Activated T-helper 17 cell treated with anti-CD3 and anti-CD28 coated beads, Interleukin-2, amount 50 U/mL, for 72 hours (primary cell): ENCODE results near the gene SGK2. TPM values are rescaled to one million over a fixed set of nuclear protein-coding genes. Genes with fewer than 3 reads are reported as not detected.

ENCODE experiments used
- ATAC-seq: fragments of 150-1000 bp; cut with Tn5 transposase; replicated peaks from 2 replicates; pipeline ENCODE4 v1.10.0; 2021; ENCODE audit warnings: mild to moderate bottlenecking, moderate library complexity
- H3K27ac Mint-ChIP-seq: one replicate; pipeline ENCODE4 v1.8.0; 2022; ENCODE audit warnings: mixed read lengths
- H3K27me3 Mint-ChIP-seq: one replicate; pipeline ENCODE4 v1.8.0; 2022; ENCODE audit warnings: mixed read lengths
- H3K36me3 Mint-ChIP-seq: one replicate; pipeline ENCODE4 v1.8.0; 2022; ENCODE audit warnings: low read depth, mild to moderate bottlenecking, mixed read lengths
- H3K4me1 Mint-ChIP-seq: one replicate; pipeline ENCODE4 v1.8.0; 2022; ENCODE audit warnings: mixed read lengths
- H3K4me3 Mint-ChIP-seq: one replicate; pipeline ENCODE4 v1.8.0; 2022; ENCODE audit warnings: mild to moderate bottlenecking, mixed read lengths
- H3K9me3 Mint-ChIP-seq: one replicate; pipeline ENCODE4 v1.8.0; 2022; ENCODE audit warnings: mixed read lengths
- total RNA-seq, 2 donors: library from RNA; stranded (reverse); gene quantifications; one replicate each; pipeline ENCODE4 v1.2.3, GENCODE V29; 2022

SGK2 gene
- 1 to 10 TPM in 1 of 2 donors, under 1 TPM in 1; 0.22 to 2.9 TPM for total RNA-seq

DNA sequence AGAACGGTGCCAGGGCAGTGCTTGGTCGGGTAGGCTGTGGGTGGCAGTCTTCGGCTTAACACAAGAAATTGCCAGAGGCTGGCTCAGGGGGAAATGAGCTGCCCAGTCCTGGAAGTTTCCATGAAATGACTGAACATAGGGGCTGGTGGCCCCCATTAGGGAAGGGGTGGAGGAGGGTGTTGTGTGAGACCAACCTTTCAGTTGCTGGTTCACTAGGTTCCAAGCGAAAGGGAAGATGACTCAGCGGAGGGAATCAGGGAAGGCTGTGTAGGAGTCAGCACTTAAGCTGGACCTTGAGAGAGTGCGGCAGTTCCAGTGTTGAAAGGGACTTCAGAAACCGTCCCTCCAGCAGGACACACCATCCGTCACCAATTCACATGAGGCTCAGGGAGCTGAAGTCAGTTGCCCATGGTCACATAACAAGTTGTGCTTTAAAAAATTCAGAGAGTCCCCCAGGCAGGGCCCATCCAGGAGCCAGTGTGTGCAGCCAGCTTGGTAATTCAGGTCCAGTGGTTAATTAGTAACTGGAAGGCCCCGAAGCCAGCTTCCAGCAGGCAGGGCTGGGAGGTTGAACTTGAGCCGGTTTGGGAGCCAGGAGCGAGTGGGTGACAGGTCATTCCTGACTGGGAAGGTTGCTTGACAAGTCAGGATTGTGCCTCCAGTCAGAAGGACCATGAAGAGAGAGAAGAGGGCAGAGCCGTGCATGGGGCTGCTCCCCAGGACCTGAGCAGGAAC lies at the start of gene SGK2:
SGK2 (plus strand) TSS at position 616 of the 735 bp plus-strand sequence. CDS start 7,469 bp downstream, outside the sequence.
- Mint-ChIP-seq H3K27ac (no peak within 1 kb of the TSS), H3K4me3 (no peak within 1 kb of the TSS), H3K4me1 (peaks cover 4% of the 10 kb centered on the region), H3K9me3 (no peaks in the 10 kb centered on the region), H3K36me3 (no peaks in the 10 kb centered on the region), H3K27me3 (no peaks in the 10 kb centered on the region)
- no peak for ATAC-seq

DNA sequence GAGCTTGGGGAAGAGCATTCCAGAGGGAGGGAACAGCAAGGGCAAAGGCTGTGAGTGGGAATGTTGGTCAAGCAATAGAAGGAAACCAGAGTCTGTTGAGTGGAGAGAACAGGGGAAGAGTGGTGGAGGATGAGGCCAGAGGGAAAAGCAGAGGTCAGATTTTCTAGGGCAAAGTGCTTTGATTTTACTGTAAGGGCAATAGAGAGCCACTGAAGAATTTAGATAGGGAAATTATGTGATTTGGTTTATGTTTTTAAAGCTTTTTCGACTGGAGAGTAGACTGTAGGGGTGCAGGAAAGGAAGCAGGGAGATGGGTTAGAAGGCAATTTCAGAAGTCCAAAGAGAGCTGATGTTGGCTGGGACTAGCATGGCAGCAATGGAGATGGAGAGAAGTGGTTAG lies 46.9 kb upstream of the SGK2 start:
- no peaks in the 10 kb centered on the region for H3K9me3 Mint-ChIP-seq
- no peak overlapping the region for H3K4me3 Mint-ChIP-seq
- no peak for ATAC-seq
- H3K4me1 Mint-ChIP-seq, result no peaks in the 10 kb centered on the region
- peaks cover 13% of the 10 kb centered on the region for H3K27me3 Mint-ChIP-seq
- no peak overlapping the region for H3K27ac Mint-ChIP-seq
- H3K36me3 Mint-ChIP-seq, result peaks cover 6% of the 10 kb centered on the region

DNA sequence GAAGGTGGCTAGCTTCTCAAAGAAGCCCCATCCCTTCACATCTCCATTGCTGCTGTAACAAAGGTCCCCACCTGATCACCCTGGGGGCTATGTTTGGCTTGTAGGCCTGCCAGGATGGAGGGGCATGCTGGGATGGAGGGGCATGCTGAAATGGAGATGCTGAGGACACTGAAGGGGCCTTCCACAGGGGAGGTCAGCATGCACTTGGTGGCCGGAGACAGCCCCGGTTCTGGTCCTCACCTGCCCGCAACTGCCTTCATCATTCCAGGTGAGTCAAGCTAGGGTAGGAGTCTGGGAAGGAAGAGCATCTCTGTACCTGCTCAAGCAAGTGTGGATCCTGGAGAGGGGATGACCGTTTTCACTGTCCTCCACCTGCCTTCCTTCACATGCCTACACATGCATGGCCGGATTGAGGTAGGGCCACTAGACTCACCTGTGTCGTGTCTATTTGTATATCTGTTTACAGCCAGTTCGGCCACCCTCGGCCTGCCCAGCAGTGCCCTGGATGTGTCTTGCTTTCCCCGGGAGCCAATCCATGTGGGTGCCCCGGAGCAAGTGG lies 45.4 kb upstream of the SGK2 start:
- Mint-ChIP-seq H3K27me3 (peaks cover 11% of the 10 kb centered on the region), H3K4me3 (peak overlapping the region; percentile 95), H3K27ac (peak overlapping the region; percentile 97), H3K4me1 (no peaks in the 10 kb centered on the region), H3K36me3 (peaks cover 9% of the 10 kb centered on the region), H3K9me3 (no peaks in the 10 kb centered on the region)
- ATAC-seq, result no peak

DNA sequence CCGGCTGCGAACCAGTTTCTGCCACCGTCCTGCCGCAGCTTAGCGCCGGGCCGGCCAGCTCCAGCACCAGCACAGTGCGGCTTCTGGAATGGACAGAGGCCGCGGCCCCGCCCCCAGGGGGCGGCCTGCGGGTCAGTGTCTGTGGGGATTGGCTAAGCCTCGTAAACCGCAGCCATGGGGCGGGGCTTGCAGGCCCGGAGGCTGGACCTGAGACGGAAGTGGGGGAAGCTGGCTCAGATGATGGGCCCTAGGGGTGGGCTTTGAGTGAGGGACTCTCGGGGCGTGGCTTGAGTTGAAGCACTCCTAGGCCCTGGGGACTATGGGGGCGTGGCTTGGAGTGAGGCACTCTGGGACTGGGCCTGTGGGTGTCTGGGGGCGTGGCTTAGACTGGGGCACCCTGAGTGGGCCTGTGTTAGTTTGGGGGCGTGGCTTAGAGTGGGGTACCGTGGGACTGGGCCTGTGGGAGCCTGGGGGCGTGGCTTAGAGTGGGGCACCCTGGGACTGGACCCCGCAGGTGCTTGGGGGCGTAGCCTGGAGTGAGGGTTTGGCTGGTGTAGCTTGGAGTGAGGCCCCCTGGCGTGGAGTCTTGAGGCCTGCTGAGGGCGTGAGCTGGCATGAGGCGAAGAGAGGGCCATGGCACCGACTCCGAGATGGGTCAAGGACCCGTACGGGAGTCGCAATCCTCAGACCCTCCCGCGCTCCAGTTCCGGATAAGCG lies 44.7 kb upstream of the SGK2 start:
- Mint-ChIP-seq H3K4me1 (no peaks in the 10 kb centered on the region), H3K36me3 (peaks cover 10% of the 10 kb centered on the region), H3K27me3 (peaks cover 5% of the 10 kb centered on the region), H3K4me3 (peak overlapping the region; percentile 95), H3K27ac (peak overlapping the region; percentile 97), H3K9me3 (no peaks in the 10 kb centered on the region)
- peak; percentile 89 for ATAC-seq

DNA sequence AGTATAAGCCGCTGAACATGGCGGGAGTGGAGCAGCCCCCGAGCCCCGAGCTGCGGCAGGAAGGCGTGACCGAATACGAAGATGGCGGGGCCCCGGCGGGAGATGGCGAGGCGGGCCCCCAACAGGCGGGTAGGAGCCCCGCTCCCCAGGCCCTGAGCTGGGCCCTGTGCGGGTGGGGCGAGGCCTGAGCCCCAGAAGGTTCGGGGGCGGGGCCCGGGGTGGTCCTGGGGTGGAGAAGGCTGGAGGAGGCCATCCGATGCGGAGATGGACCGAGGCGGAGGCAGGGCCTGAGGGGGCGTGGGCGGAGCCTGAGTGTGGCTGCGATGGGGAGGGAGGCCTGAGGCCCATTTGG lies 44.2 kb upstream of the SGK2 start:
- peak; percentile 11 for ATAC-seq
- H3K4me1 Mint-ChIP-seq, result no peaks in the 10 kb centered on the region
- no peaks in the 10 kb centered on the region for H3K9me3 Mint-ChIP-seq
- H3K4me3 Mint-ChIP-seq, result peak overlapping the region; percentile 95
- peak overlapping the region; percentile 97 for H3K27ac Mint-ChIP-seq
- no peaks in the 10 kb centered on the region for H3K27me3 Mint-ChIP-seq
- peaks cover 10% of the 10 kb centered on the region for H3K36me3 Mint-ChIP-seq

DNA sequence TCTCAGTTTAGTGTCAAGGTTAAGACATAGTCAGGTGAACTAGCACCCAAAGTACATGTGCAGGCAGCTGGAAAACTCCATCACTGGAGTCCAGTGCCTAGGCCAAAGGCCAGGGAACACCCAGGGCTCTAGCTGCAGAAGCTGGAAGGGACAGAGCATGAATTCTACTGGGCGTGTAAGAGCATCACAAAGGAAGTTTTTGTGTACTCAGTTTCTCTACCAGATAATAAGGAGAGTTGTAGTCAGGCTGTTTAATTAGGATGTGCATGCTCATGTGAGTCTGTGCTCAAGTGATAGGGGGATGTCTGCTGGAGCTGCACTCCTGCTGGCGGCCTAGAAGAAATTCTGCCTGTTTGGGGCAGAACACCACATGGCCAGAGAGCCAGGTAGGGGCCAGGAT lies 43.2 kb upstream of the SGK2 start:
- Mint-ChIP-seq H3K4me3 (peak overlapping the region; percentile 95), H3K27ac (no peak overlapping the region)

DNA sequence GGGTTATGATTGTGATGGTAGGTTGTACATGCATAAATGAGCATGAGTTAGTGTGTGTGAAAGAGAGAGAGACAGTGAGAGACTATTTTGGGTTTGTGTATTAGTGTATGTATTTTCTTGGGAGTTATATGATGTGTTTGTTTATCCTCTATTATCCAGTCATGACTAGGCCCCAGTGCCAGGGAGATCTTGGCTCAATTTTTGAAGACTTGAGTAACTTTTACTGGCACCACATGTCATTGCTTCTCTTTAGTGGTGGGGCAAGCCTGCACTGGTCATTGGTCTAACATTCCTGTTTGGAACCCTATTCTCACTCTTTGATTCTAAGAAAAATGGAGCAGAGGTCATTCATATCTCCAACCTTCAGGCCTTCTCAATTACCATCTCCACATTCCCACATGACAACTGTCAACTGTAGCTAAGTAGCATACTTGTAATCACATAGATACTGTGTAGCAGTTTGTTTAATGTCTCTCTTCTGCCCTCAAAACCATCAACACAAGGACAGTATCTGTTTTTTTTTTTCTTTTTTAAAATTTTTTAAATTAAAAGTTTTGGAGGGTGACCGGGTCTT lies 42.5 kb upstream of the SGK2 start:
- Mint-ChIP-seq H3K27me3 (peaks cover 2% of the 10 kb centered on the region), H3K4me3 (no peak overlapping the region)
- ATAC-seq, result no peak

More for the DNA sequence above, 43.2 kb upstream of the SGK2 start:
- Mint-ChIP-seq H3K27me3 (no peaks in the 10 kb centered on the region), H3K36me3 (peaks cover 10% of the 10 kb centered on the region), H3K9me3 (no peaks in the 10 kb centered on the region), H3K4me1 (no peaks in the 10 kb centered on the region)
- no peak for ATAC-seq

DNA sequence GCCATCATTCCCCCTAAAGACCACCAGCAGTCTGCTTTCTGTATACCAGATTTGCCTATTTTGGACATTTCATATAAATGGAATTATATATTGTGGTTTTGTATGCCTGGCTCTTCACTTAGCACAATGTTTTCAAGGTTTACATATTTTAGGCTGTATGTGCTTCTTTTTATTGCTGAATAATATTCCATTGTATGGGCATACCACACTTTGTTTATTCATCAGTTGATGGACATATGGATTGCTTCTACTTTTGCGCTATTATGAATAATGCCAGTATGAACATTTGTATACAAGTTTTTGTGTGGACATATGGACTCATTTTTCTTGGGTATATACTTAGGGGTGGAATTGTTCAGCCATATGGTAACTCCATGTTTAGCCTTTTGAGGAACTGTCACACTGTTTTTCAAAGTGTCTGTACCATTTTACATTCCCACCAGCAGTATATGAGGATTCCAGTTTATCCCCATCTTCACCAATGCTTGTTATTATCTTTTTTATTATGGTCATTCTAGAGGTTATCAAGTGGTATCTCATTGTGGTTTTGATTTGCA lies 38.7 kb upstream of the SGK2 start:
- no peak for ATAC-seq
- H3K36me3 Mint-ChIP-seq, result peaks cover 5% of the 10 kb centered on the region
- H3K9me3 Mint-ChIP-seq, result peaks cover 7% of the 10 kb centered on the region
- H3K4me3 Mint-ChIP-seq, result no peak overlapping the region
- H3K27me3 Mint-ChIP-seq, result peaks cover 10% of the 10 kb centered on the region
- H3K4me1 Mint-ChIP-seq, result no peaks in the 10 kb centered on the region
- no peak overlapping the region for H3K27ac Mint-ChIP-seq

More for the DNA sequence above, 42.5 kb upstream of the SGK2 start:
- peaks cover 10% of the 10 kb centered on the region for H3K36me3 Mint-ChIP-seq
- H3K27ac Mint-ChIP-seq, result no peak overlapping the region
- no peaks in the 10 kb centered on the region for H3K4me1 Mint-ChIP-seq
- no peaks in the 10 kb centered on the region for H3K9me3 Mint-ChIP-seq

DNA sequence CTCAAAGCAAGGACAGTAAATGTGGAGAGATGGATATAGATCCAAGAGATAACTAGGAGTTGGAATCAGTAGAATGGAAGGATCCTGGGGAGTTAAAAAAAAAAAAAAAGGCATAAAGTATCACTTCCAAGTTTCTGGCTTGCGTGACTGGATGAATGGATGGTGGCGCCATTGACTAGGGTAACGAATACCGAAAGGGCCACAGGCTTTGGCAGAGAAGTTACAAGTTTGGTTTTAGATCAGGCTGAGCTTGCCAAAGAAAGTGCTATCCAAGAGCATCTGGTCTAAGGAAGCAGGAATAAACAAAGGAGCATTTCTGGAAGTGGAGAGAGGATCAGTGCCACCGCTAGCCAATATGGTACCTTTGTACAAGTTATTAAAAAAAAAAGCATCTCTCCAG lies 33.8 kb upstream of the SGK2 start:
- Mint-ChIP-seq H3K36me3 (no peaks in the 10 kb centered on the region), H3K4me1 (no peaks in the 10 kb centered on the region), H3K27ac (no peak overlapping the region), H3K27me3 (peaks cover 10% of the 10 kb centered on the region), H3K4me3 (no peak overlapping the region), H3K9me3 (peaks cover 7% of the 10 kb centered on the region)
- no peak for ATAC-seq

DNA sequence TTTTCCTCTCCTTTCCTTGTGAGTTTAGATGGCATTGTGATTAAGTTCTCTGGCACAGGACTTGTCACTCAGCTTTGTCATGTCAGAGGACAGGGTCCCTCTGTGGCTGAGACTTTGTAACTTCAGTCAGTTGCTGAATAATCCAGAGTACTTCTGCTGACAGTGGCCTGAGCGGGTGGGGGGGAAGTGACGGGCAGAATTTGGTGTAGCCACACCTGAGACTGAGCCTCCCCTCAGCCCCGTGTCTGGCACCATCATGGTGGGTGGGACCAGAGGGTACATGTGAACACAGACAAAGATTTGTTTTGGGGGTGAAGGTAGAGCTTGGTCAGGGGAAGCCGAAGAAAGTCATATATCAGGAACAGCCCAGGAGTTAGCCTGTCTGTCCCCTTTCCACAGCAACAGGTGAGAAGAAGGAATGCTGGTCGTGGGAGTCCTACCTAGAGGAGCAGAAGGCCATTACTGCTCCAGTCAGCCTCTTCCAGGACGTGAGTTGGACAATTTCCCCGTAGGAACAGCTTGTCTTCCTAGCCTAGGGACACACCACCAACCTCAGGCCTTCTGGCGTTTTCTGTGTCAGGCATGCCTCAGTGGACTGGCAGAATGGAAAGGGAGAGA lies 30.5 kb upstream of the SGK2 start:
- H3K27ac Mint-ChIP-seq, result no peak overlapping the region
- peaks cover 6% of the 10 kb centered on the region for H3K27me3 Mint-ChIP-seq
- no peak for ATAC-seq
- no peaks in the 10 kb centered on the region for H3K36me3 Mint-ChIP-seq
- H3K4me1 Mint-ChIP-seq, result no peaks in the 10 kb centered on the region
- peaks cover 7% of the 10 kb centered on the region for H3K9me3 Mint-ChIP-seq
- no peak overlapping the region for H3K4me3 Mint-ChIP-seq

DNA sequence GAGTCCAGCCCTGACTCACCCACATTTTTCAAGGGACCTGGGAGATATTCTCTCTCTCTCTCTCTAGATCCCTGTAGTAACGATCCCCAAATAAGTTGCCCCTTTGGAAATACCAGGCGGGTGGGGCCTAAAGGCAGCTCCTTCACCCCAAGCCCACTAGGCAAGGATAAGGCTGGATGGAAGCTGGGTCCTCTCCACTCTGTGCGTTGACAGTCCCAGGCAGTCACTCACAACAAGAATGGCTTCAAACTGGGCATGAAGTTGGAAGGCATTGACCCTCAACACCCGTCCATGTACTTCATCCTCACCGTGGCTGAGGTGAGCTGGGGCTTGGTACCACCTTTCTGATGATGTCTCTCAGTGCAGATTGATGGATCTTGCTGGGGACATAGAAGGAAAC lies 29.8 kb upstream of the SGK2 start:
- peaks cover 6% of the 10 kb centered on the region for H3K27me3 Mint-ChIP-seq
- ATAC-seq, result no peak
- peak overlapping the region; percentile 42 for H3K27ac Mint-ChIP-seq
- no peak overlapping the region for H3K4me3 Mint-ChIP-seq
- peaks cover 7% of the 10 kb centered on the region for H3K9me3 Mint-ChIP-seq
- H3K36me3 Mint-ChIP-seq, result no peaks in the 10 kb centered on the region
- H3K4me1 Mint-ChIP-seq, result no peaks in the 10 kb centered on the region

DNA sequence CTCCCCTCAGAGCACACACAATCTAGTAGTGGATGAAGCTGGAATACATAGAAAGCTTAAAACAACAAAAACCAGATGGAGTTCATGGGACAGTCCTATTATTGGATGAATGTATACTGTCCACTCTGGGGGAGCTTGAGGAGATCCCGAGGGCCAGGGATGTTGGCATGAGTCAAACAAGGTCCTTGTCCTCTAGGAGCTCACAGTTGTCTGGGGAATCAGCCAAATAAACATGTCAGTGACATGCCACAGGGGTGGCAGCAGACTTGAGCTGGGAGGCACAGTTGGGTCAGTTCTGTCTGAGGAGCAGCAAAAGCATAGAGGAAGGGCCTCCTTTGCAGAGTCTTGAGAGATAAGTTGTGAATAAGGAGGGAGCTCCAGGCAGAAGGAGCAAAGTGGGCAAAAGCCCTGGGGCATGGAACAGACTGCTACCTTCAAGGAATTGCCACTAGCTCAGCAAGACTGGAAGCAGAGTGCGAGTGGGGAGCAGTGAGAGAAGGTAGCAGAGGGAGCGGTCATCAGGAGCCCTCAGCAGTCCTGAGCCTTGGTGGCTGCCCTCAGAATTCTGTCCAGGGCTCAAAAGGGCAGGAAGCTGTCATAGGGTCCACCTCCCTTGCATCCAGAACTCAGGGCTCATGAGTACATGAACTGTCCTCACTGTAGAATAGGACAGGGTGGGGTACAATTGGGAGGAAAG lies 29.2 kb upstream of the SGK2 start:
- Mint-ChIP-seq H3K27ac (peak overlapping the region; percentile 42), H3K36me3 (no peaks in the 10 kb centered on the region), H3K9me3 (peaks cover 4% of the 10 kb centered on the region), H3K4me1 (no peaks in the 10 kb centered on the region), H3K4me3 (no peak overlapping the region), H3K27me3 (peaks cover 4% of the 10 kb centered on the region)
- ATAC-seq, result no peak

DNA sequence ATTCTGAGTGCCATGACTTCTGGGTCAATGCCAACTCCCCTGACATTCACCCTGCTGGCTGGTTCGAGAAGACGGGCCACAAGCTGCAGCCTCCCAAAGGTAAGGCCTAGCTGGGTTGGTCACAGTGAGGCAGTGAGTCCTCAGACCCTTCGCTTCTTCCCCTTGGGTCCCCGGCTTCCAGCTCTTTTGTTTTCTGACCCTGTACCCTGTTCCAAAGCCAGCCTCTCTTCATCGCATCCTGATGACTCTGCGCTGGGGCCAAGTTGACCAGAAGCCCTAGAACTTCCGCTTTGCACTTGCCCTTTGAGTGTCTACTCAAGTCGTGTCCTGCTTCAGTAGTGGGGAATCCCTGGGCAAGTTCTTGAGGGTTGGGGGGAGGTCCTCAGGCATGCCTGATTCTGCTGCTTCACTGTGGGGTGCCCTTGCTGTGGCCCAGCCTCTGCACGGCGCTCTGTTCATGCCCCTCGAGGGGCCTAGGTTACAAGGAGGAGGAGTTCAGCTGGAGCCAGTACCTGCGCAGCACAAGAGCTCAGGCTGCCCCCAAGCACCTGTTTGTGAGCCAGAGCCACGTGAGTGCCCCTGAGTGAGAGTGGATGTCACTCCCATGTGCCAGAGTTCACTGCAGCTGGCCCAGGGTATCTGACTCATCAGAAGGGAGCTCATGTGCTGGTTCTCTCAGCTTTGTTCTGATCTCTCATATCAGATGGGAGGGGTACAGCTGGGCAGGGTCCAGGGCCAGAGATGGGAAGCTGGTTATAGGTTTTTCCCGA lies 28.3 kb upstream of the SGK2 start:
- H3K4me1 Mint-ChIP-seq, result no peaks in the 10 kb centered on the region
- H3K9me3 Mint-ChIP-seq, result no peaks in the 10 kb centered on the region
- no peaks in the 10 kb centered on the region for H3K27me3 Mint-ChIP-seq
- no peak overlapping the region for H3K4me3 Mint-ChIP-seq
- no peak for ATAC-seq
- no peak overlapping the region for H3K27ac Mint-ChIP-seq
- H3K36me3 Mint-ChIP-seq, result peaks cover 1% of the 10 kb centered on the region
